ENCODE results near the gene SLC22A17.

Gene SLC22A17

GRCh38 chr14:23382276-23382675 is 29.6 kb upstream of the SLC22A17 start:
- no peak for DNase-seq (ENCODE audit: low read depth, low spot score)

- DNase-seq (ENCODE audit: low read depth, low spot score) = no peak
Observed at GRCh38 chr14:23381871-23382270, 29.2 kb upstream of the SLC22A17 start.

GRCh38 chr14:23380976-23381375 is 28.3 kb upstream of the SLC22A17 start:
- DNase-seq (ENCODE audit: low read depth, low spot score) = no peak

- DNase-seq (ENCODE audit: low read depth, low spot score) = no peak
Observed at GRCh38 chr14:23380197-23380914, 27.7 kb upstream of the SLC22A17 start.

- DNase-seq (ENCODE audit: low read depth, low spot score) = peak; percentile 78
Observed at GRCh38 chr14:23379366-23380196, 26.9 kb upstream of the SLC22A17 start.

GRCh38 chr14:23378612-23379220 is 26.0 kb upstream of the SLC22A17 start:
- DNase-seq (ENCODE audit: low read depth, low spot score) = no peak

GRCh38 chr14:23377573-23378563 is 25.2 kb upstream of the SLC22A17 start:
- no peak for DNase-seq (ENCODE audit: low read depth, low spot score)

GRCh38 chr14:23377198-23377550 is 24.5 kb upstream of the SLC22A17 start:
- DNase-seq (ENCODE audit: low read depth, low spot score) = no peak

GRCh38 chr14:23376482-23377197 is 24.0 kb upstream of the SLC22A17 start, which contains the start of gene CMTM5:
CMTM5 (plus strand) TSS chr14:23377046; CDS start chr14:23377252, 206 bp downstream.
- DNase-seq (ENCODE audit: low read depth, low spot score) = peak; percentile 49

- DNase-seq (ENCODE audit: low read depth, low spot score) = no peak
Observed at GRCh38 chr14:23375527-23376251, 23.0 kb upstream of the SLC22A17 start.

GRCh38 chr14:23373041-23373440 is 20.4 kb upstream of the SLC22A17 start:
- no peak for DNase-seq (ENCODE audit: low read depth, low spot score)

GRCh38 chr14:23372509-23372908 is 19.8 kb upstream of the SLC22A17 start, which contains the start of gene IL25:
IL25 (plus strand) TSS chr14:23372809.
- DNase-seq (ENCODE audit: low read depth, low spot score) = no peak

- no peak for DNase-seq (ENCODE audit: low read depth, low spot score)
Observed at GRCh38 chr14:23371865-23372264, 19.2 kb upstream of the SLC22A17 start.

GRCh38 chr14:23370221-23370620 is 17.5 kb upstream of the SLC22A17 start:
- DNase-seq (ENCODE audit: low read depth, low spot score) = no peak

GRCh38 chr14:23366426-23366921 is 13.8 kb upstream of the SLC22A17 start:
- DNase-seq (ENCODE audit: low read depth, low spot score) = peak; percentile 74

- DNase-seq (ENCODE audit: low read depth, low spot score) = peak; percentile 85
Observed at GRCh38 chr14:23365732-23366425, 13.2 kb upstream of the SLC22A17 start.

- DNase-seq (ENCODE audit: low read depth, low spot score) = peak; percentile 80
Observed at GRCh38 chr14:23365036-23365731, 12.5 kb upstream of the SLC22A17 start, which contains the start of gene EFS. EFS (minus strand) TSS chr14:23365172; CDS start chr14:23365025, 147 bp downstream.
